Colonic mucosa (tissue), 4 donors: Measurements from ENCODE around the gene CORO2A. TPM values are rescaled to one million over a fixed set of nuclear protein-coding genes. Genes with fewer than 3 reads are reported as not detected.

Source experiments
- DNase-seq: peaks from one replicate; pipeline ENCODE4 v3.0.0-alpha.2; 2020
- H3K27ac ChIP-seq: fragments of 200-600 bp; one replicate; pipeline ENCODE4 v1.8.0; 2021
- H3K27me3 ChIP-seq: fragments of 200-600 bp; one replicate; pipeline ENCODE4 v1.8.0; 2021
- H3K36me3 ChIP-seq: fragments of 200-600 bp; one replicate; pipeline ENCODE4 v1.8.0; 2021
- H3K4me1 ChIP-seq: fragments of 200-600 bp; one replicate; pipeline ENCODE4 v1.8.0; 2021; ENCODE audit warnings: mild to moderate bottlenecking
- H3K4me3 ChIP-seq: fragments of 200-600 bp; one replicate; pipeline ENCODE4 v1.8.0; 2021
- H3K9ac ChIP-seq, 2 donors: one replicate each; pipeline ENCODE4 v1.7.0; 2013; ENCODE audit warnings: control low read depth in 2 of 2, low read depth in 2 of 2, low read length in 2 of 2
- H3K9me3 ChIP-seq: fragments of 200-600 bp; one replicate; pipeline ENCODE4 v1.8.0; 2021
- intact Hi-C: fragments of 100-400 bp; cut with DNase I; formaldehyde crosslinking; loops from one replicate; pipeline ENCODE4 v1.14.1; 2022
- total RNA-seq, 2 donors: library from RNA; stranded (reverse); fragmentation: NEBNext Ultra II Directional in 1 of 2; extraction: Animal tissue kit (Norgen Biotek cat#: 25700) in 1 of 2; gene quantifications; one replicate each; pipeline ENCODE4 v1.2.1, GENCODE V29; 2021
- TF ChIP-seq, protein P1 (sequence below): fragments of 200-600 bp; IDR thresholded peaks from one replicate; pipeline ENCODE4 v1.8.0; 2022; ENCODE audit warnings: antibody characterized with exemption, mild to moderate bottlenecking
- donor health status: healthy.
- donor health status: DM: no; HTN: no; CAD: no.
- donor health status: DM: no; HTN: no; CAD: no.

Gene CORO2A
- total RNA-seq, 2 donors from 2014 or later, result 53.8 to 68.1 TPM

DNA sequence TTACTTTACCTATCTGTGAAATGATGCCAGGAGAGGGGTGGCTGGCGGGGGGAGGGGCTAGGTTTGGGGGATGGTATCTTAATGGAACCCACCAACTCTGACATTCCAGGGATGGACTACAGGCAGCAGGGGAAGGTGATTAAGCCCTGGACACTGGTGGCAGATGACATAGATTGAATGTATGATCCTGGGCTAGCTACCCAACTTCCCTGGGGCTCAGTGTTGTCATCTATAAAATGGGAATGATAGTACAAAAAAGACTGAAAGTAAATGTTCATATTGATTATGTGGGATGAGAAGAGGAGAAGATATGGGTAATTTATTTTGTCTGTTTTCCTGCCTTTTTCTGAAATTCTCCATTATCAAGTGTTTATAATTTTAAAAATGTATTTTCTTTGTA lies 6.2 kb downstream of the CORO2A start:
- no peaks in the 10 kb centered on the region for H3K27me3 ChIP-seq
- no peak overlapping the region for H3K4me3 ChIP-seq
- peaks cover 6% of the 10 kb centered on the region for H3K4me1 ChIP-seq
- TF ChIP-seq, protein P1, sequence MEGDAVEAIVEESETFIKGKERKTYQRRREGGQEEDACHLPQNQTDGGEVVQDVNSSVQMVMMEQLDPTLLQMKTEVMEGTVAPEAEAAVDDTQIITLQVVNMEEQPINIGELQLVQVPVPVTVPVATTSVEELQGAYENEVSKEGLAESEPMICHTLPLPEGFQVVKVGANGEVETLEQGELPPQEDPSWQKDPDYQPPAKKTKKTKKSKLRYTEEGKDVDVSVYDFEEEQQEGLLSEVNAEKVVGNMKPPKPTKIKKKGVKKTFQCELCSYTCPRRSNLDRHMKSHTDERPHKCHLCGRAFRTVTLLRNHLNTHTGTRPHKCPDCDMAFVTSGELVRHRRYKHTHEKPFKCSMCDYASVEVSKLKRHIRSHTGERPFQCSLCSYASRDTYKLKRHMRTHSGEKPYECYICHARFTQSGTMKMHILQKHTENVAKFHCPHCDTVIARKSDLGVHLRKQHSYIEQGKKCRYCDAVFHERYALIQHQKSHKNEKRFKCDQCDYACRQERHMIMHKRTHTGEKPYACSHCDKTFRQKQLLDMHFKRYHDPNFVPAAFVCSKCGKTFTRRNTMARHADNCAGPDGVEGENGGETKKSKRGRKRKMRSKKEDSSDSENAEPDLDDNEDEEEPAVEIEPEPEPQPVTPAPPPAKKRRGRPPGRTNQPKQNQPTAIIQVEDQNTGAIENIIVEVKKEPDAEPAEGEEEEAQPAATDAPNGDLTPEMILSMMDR, result no peak
- intact Hi-C loops, result no loop called here
- no peaks in the 10 kb centered on the region for H3K9me3 ChIP-seq
- no peak overlapping the region for H3K27ac ChIP-seq
- no peak for DNase-seq
- H3K9ac ChIP-seq, result no peak overlapping the region
- no peaks in the 10 kb centered on the region for H3K36me3 ChIP-seq

DNA sequence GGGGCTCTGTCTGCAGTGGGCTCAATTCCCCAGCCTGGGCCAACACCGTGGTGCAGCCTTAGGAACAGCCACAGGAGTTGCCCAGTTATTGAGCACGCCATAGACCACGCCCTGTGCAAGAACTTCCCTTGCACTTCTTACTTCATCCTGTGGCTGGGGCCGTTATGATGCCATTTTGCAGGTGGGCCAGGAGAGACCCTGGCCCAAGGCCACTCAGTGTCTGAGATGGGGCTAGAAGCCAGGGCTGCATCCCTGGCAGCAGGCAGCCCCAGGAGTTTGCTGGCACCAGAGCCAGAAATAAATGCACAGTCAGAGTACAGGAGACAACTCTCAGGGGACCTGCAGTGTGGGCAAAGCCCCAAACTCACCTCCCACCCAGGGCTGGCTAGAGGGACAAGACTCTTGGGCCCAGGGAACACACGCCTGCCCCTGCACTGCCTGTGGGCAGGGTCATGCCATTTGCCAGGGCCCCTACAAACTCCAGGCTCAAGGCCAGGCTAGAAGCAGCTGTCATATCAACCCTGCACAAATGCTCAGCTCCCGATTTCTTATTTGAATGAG lies 6.7 kb downstream of the CORO2A start:
- Histone ChIP-seq H3K9ac (no peak overlapping the region), H3K4me1 (peaks cover 6% of the 10 kb centered on the region), H3K27me3 (no peaks in the 10 kb centered on the region), H3K4me3 (no peak overlapping the region), H3K9me3 (no peaks in the 10 kb centered on the region), H3K36me3 (no peaks in the 10 kb centered on the region), H3K27ac (no peak overlapping the region)
- intact Hi-C loops, result no loop called here
- TF ChIP-seq, protein P1, result no peak
- no peak for DNase-seq

DNA sequence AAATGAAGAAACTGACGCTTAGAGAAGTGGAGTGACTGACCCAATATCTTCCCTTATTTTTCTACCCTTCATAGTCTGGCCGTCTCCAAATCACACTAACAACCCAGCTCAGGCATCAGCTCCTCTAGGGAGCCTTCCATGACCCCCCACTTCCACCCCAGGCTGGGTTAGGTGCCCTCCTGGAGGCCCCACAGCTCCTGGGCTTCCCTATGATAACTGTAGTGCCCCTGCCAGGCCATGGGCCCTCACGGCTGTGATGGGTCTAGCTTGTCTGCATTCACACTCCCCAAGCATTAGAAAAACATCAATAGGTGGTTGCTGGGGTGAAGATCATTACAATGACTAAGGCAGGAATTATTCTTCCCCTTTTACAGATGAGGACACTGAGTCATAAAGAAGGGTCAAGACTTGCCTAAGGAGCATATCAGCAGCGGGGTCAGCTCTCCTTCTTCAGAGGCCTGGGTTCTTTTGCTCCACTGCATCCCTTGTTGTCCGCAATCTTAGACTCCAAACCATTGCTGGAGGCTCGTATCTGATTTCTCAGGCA lies 7.3 kb downstream of the CORO2A start:
- intact Hi-C loops, result no loop called here
- no peak overlapping the region for H3K9ac ChIP-seq
- peaks cover under 1% of the 10 kb centered on the region for H3K4me1 ChIP-seq
- H3K27me3 ChIP-seq, result no peaks in the 10 kb centered on the region
- no peak overlapping the region for H3K27ac ChIP-seq
- DNase-seq, result no peak
- no peaks in the 10 kb centered on the region for H3K36me3 ChIP-seq
- H3K4me3 ChIP-seq, result no peak overlapping the region
- H3K9me3 ChIP-seq, result no peaks in the 10 kb centered on the region
- TF ChIP-seq, protein P1, result no peak

DNA sequence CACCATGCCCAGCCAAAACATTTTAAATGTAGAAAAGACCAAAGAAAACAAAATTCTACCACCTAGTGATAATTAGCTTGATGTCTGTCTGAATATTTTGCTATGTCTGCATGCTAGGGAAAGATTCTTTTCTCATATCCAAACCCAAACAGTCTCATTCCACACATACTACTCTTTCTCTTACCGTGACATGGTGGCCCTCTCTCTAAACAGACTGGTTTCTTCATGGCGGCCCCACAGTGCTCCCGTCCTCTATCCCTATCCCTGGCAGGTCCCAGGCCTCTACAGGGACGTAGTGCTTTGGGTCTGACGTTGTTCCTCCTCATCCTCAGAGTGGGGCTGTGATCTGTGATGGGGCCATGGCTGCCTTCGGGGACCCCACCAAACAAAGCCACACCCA lies 8.1 kb downstream of the CORO2A start:
- no peak for DNase-seq
- no peaks in the 10 kb centered on the region for H3K9me3 ChIP-seq
- intact Hi-C loops, result no loop called here

DNA sequence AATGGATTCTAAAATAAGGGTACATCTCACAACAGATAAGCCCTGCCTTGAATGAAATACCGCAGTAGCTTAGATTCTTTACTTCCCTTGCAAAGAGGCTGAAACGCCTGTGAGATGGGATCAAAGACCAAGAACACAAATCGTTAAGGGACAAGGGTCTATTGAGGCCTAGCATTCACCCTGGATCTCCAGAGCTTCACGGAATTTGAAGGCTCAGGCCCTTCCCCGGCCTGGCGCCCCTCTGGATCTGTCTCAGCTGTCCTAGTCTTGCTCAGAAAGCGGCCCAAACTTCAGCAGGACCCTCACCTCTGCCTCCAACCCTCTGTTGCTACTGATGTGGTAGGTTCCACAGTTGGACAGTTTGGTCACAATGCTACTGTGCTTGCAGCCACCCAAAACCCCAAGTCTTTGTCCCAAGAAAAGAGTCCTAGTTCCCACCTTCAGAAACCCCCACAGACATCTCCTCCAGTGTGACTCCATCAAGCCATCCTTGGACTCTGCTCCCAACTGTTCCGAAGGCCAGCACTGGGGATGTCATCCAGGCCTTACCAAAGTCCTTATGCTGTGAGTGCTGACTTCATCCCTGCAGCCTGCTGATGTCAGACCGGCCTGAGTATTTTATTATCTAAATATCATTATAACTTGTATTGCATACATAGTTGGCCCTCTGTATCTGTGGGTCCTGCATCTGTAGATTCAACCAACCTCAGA lies 9.4 kb downstream of the CORO2A start:
- Histone ChIP-seq H3K9ac (no peak overlapping the region), H3K4me1 (no peaks in the 10 kb centered on the region), H3K36me3 (no peaks in the 10 kb centered on the region), H3K9me3 (no peaks in the 10 kb centered on the region), H3K4me3 (no peak overlapping the region), H3K27me3 (no peaks in the 10 kb centered on the region), H3K27ac (no peak overlapping the region)
- TF ChIP-seq, protein P1, result no peak
- no peak for DNase-seq
- intact Hi-C loops, result no loop called here

More for the DNA sequence above, 8.1 kb downstream of the CORO2A start:
- Histone ChIP-seq H3K9ac (no peak overlapping the region), H3K4me3 (no peak overlapping the region), H3K4me1 (no peaks in the 10 kb centered on the region), H3K36me3 (no peaks in the 10 kb centered on the region), H3K27ac (no peak overlapping the region), H3K27me3 (no peaks in the 10 kb centered on the region)
- TF ChIP-seq, protein P1, result no peak
